Astrocyte (in vitro differentiated cells and primary cell): ENCODE results near the gene ANKRD33B. TPM values are rescaled to one million over a fixed set of nuclear protein-coding genes. Genes with fewer than 3 reads are reported as not detected.

Experiments used
- DNase-seq: peaks from one replicate; pipeline ENCODE4 v3.0.0-alpha.2; 2010; ENCODE audit warnings: low read depth
- FAIRE-seq: peaks from 2 replicates; lab custom pipeline; 2011; peaks lifted over from hg19 to GRCh38; lab: Jason Lieb, UNC
- H2AFZ ChIP-seq: 2 replicates; pipeline ENCODE4 v1.6.0; 2012; ENCODE audit warnings: low read depth, low read length, inconsistent platforms
- H3K27ac ChIP-seq: 2 replicates; pipeline ENCODE4 v1.5.1; 2011; ENCODE audit warnings: low read depth, low read length, inconsistent platforms
- H3K27me3 ChIP-seq: 2 replicates; pipeline ENCODE4 v1.6.0; 2011; ENCODE audit warnings: low read length, inconsistent platforms; ENCODE audit not compliant: insufficient read depth
- H3K36me3 ChIP-seq: 2 replicates; pipeline ENCODE4 v1.5.1; 2011; ENCODE audit warnings: low read length, inconsistent platforms; ENCODE audit not compliant: insufficient read depth
- H3K4me1 ChIP-seq: 2 replicates; pipeline ENCODE4 v1.5.1; 2011; ENCODE audit warnings: low read length, inconsistent platforms; ENCODE audit not compliant: insufficient read depth
- H3K4me2 ChIP-seq: 2 replicates; pipeline ENCODE4 v1.6.0; 2012; ENCODE audit warnings: low read length, inconsistent platforms
- H3K4me3 ChIP-seq: 2 replicates; pipeline ENCODE4 v1.5.1; 2011; ENCODE audit warnings: low read depth, mild to moderate bottlenecking, low read length, inconsistent platforms; ENCODE audit not compliant: insufficient read depth
- H3K79me2 ChIP-seq: 2 replicates; pipeline ENCODE4 v1.6.0; 2012; ENCODE audit warnings: mild to moderate bottlenecking, low read length, inconsistent platforms; ENCODE audit not compliant: insufficient read depth
- H3K9ac ChIP-seq: 2 replicates; pipeline ENCODE4 v1.6.0; 2012; ENCODE audit warnings: mild to moderate bottlenecking, low read length, inconsistent platforms
- H3K9me3 ChIP-seq: 2 replicates; pipeline ENCODE4 v1.5.1; 2012; ENCODE audit warnings: low read depth, mild to moderate bottlenecking, low read length, inconsistent platforms; ENCODE audit not compliant: insufficient read depth
- H4K20me1 ChIP-seq: 2 replicates; pipeline ENCODE4 v1.6.0; 2012; ENCODE audit warnings: low read length, inconsistent platforms; ENCODE audit not compliant: insufficient read depth
- H3K27ac Mint-ChIP-seq: one replicate; pipeline ENCODE4 v1.8.0; 2021; ENCODE audit warnings: mild to moderate bottlenecking, mixed read lengths; ENCODE audit not compliant: unreplicated experiment
- H3K27me3 Mint-ChIP-seq: one replicate; pipeline ENCODE4 v1.8.0; 2021; ENCODE audit warnings: low read depth, mixed read lengths; ENCODE audit not compliant: unreplicated experiment
- H3K36me3 Mint-ChIP-seq: one replicate; pipeline ENCODE4 v1.8.0; 2021; ENCODE audit warnings: low read depth, mixed read lengths; ENCODE audit not compliant: unreplicated experiment
- H3K4me1 Mint-ChIP-seq: one replicate; pipeline ENCODE4 v1.8.0; 2021; ENCODE audit warnings: low read depth, mixed read lengths; ENCODE audit not compliant: unreplicated experiment
- H3K4me3 Mint-ChIP-seq: one replicate; pipeline ENCODE4 v1.8.0; 2021; ENCODE audit warnings: mild to moderate bottlenecking, moderate library complexity, mixed read lengths; ENCODE audit not compliant: unreplicated experiment
- H3K9me3 Mint-ChIP-seq: one replicate; pipeline ENCODE4 v1.8.0; 2021; ENCODE audit warnings: mild to moderate bottlenecking, mixed read lengths; ENCODE audit not compliant: unreplicated experiment
- EZH2 ChIP-seq: IDR thresholded peaks from 2 replicates; pipeline ENCODE4 v1.6.1; 2012; ENCODE audit warnings: mild to moderate bottlenecking, low read length, inconsistent platforms; ENCODE audit not compliant: insufficient read depth
- total RNA-seq: library from RNA; stranded (reverse); gene quantifications from 2 replicates; pipeline ENCODE4 v1.2.1, GENCODE V29; 2021
- TF ChIP-seq, protein P1 (sequence below): IDR thresholded peaks from 2 replicates; pipeline ENCODE4 v1.5.1; 2011; ENCODE audit warnings: low read depth, mild to moderate bottlenecking, inconsistent platforms, low read length, moderate library complexity; ENCODE audit not compliant: insufficient read depth

Gene ANKRD33B
- total RNA-seq, 1 donor from 2014 or later: 22.7 TPM

DNA sequence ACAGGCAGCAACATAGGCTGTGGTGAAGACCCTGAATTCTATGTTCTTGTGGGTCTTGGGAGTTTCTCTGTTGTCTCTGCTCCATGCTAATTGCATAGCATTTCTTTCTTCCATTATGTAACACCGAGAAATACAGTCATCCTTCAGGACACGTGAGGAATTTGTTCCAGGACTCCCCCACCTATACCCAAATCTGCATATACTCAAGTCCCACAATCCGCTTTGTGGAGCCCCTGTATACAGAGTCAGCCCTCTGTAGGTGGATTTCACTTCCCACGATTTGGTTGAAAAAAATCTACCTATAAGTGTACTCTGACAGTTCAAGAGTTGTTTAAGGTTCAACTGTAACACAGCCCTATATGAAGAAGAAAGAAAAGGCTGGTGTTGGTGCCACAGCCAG lies 22.1 kb downstream of the ANKRD33B start:
- H3K79me2 ChIP-seq: peaks cover 2% of the 10 kb centered on the region
- Mint-ChIP-seq H3K27me3 (no peaks in the 10 kb centered on the region), H3K36me3 (peaks cover 17% of the 10 kb centered on the region), H3K4me1 (peaks cover 38% of the 10 kb centered on the region), H3K9me3 (peaks cover 2% of the 10 kb centered on the region), H3K4me3 (no peak overlapping the region), H3K27ac (no peak overlapping the region)
- no peak for TF ChIP-seq EZH2
- TF ChIP-seq, protein P1, sequence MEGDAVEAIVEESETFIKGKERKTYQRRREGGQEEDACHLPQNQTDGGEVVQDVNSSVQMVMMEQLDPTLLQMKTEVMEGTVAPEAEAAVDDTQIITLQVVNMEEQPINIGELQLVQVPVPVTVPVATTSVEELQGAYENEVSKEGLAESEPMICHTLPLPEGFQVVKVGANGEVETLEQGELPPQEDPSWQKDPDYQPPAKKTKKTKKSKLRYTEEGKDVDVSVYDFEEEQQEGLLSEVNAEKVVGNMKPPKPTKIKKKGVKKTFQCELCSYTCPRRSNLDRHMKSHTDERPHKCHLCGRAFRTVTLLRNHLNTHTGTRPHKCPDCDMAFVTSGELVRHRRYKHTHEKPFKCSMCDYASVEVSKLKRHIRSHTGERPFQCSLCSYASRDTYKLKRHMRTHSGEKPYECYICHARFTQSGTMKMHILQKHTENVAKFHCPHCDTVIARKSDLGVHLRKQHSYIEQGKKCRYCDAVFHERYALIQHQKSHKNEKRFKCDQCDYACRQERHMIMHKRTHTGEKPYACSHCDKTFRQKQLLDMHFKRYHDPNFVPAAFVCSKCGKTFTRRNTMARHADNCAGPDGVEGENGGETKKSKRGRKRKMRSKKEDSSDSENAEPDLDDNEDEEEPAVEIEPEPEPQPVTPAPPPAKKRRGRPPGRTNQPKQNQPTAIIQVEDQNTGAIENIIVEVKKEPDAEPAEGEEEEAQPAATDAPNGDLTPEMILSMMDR: no peak
- H3K4me2 ChIP-seq: no peak overlapping the region
- peaks cover 13% of the 10 kb centered on the region for H4K20me1 ChIP-seq
- H3K27me3 ChIP-seq: no peaks in the 10 kb centered on the region
- no peaks in the 10 kb centered on the region for H3K9me3 ChIP-seq
- H3K36me3 ChIP-seq: no peaks in the 10 kb centered on the region
- H3K27ac ChIP-seq: no peak overlapping the region
- H3K4me1 ChIP-seq: no peaks in the 10 kb centered on the region
- DNase-seq: no peak
- FAIRE-seq: no peak
- no peak overlapping the region for H2AFZ ChIP-seq
- H3K4me3 ChIP-seq: no peak overlapping the region
- H3K9ac ChIP-seq: no peak overlapping the region

DNA sequence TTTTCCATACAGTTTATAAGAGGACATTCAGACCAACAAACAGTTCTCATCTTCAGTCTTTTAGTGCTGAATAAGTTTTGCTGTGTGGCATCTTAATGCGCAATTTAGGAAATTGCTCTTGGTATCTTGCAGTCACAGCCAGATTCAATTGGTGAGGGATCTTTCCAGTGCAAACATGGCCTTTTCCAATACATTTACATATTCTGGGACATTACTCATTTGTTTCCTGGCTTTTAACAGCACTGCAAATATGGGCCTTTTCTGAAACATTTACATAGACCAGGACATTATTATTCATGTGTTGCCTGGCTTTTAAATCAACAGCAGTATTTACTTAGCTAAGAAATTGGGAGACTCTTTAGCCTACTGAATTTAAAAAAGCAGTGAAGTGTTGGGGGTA lies 22.7 kb downstream of the ANKRD33B start:
- Histone ChIP-seq H3K4me3 (no peak overlapping the region), H3K27ac (no peak overlapping the region), H3K4me2 (no peak overlapping the region), H3K4me1 (no peaks in the 10 kb centered on the region), H4K20me1 (peaks cover 13% of the 10 kb centered on the region), H2AFZ (no peak overlapping the region), H3K27me3 (no peaks in the 10 kb centered on the region), H3K36me3 (no peaks in the 10 kb centered on the region), H3K79me2 (peaks cover 2% of the 10 kb centered on the region), H3K9me3 (no peaks in the 10 kb centered on the region), H3K9ac (no peak overlapping the region)
- Mint-ChIP-seq H3K9me3 (peaks cover 2% of the 10 kb centered on the region), H3K27me3 (no peaks in the 10 kb centered on the region), H3K4me3 (no peak overlapping the region), H3K36me3 (peaks cover 17% of the 10 kb centered on the region), H3K4me1 (peaks cover 35% of the 10 kb centered on the region), H3K27ac (no peak overlapping the region)
- FAIRE-seq: no peak
- TF ChIP-seq EZH2: no peak
- TF ChIP-seq, protein P1: no peak
- no peak for DNase-seq

DNA sequence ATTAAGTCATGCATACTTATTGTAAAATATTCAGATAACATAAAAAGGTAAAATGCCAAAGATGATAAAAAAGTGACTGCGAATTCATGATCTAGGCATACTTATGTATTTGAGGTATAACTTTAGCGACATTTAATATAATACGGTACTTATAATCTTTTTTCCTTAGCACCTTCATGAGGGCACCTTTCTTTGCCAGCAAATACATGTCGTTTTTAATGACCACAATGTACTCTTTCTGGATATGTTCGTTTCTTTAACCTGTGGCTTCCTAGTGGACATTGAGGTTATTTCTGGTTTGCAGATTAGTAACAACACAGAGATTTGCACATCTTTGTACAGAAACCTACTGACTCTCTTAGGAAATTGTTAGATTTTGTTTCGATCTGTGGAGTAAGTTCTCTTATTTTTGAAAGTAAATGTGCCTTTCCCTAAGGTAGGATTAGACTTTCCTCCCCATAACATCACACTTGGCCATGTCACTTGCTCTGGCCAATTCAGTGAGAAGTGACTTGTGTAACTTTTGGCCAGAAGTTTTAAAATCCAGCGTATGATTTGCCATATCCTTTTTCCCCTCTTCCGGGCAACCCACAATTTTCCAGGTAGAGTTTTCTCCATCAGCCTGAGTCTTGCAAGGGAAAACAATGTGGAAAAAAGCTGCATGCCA lies 24.4 kb downstream of the ANKRD33B start:
- Histone ChIP-seq H3K79me2 (peaks cover 3% of the 10 kb centered on the region), H3K4me2 (no peak overlapping the region), H3K9me3 (no peaks in the 10 kb centered on the region), H3K4me3 (no peak overlapping the region), H3K27ac (no peak overlapping the region), H2AFZ (no peak overlapping the region), H3K9ac (no peak overlapping the region), H4K20me1 (peaks cover 13% of the 10 kb centered on the region), H3K36me3 (no peaks in the 10 kb centered on the region), H3K27me3 (no peaks in the 10 kb centered on the region), H3K4me1 (no peaks in the 10 kb centered on the region)
- no peak overlapping the region for H3K27ac Mint-ChIP-seq
- H3K27me3 Mint-ChIP-seq: no peaks in the 10 kb centered on the region
- FAIRE-seq: no peak
- H3K36me3 Mint-ChIP-seq: peaks cover 15% of the 10 kb centered on the region
- no peaks in the 10 kb centered on the region for H3K9me3 Mint-ChIP-seq
- peaks cover 35% of the 10 kb centered on the region for H3K4me1 Mint-ChIP-seq
- DNase-seq: no peak
- TF ChIP-seq, protein P1: no peak
- TF ChIP-seq EZH2: no peak
- H3K4me3 Mint-ChIP-seq: no peak overlapping the region
